Stimulated activated CD4-positive, alpha-beta T cell treated with anti-CD3 and anti-CD28 coated beads, Interleukin-1b, Interleukin-23, amount 100 ng/mL, for 1 hour (primary cell): ENCODE measurements around the gene MICAL2.

Experiments
- DNase-seq, 2 donors: peaks; one replicate each; pipeline ENCODE4 v3.0.0-alpha.2; 2020; ENCODE audit warnings: low read depth in 2 of 2

Gene MICAL2, protein sequence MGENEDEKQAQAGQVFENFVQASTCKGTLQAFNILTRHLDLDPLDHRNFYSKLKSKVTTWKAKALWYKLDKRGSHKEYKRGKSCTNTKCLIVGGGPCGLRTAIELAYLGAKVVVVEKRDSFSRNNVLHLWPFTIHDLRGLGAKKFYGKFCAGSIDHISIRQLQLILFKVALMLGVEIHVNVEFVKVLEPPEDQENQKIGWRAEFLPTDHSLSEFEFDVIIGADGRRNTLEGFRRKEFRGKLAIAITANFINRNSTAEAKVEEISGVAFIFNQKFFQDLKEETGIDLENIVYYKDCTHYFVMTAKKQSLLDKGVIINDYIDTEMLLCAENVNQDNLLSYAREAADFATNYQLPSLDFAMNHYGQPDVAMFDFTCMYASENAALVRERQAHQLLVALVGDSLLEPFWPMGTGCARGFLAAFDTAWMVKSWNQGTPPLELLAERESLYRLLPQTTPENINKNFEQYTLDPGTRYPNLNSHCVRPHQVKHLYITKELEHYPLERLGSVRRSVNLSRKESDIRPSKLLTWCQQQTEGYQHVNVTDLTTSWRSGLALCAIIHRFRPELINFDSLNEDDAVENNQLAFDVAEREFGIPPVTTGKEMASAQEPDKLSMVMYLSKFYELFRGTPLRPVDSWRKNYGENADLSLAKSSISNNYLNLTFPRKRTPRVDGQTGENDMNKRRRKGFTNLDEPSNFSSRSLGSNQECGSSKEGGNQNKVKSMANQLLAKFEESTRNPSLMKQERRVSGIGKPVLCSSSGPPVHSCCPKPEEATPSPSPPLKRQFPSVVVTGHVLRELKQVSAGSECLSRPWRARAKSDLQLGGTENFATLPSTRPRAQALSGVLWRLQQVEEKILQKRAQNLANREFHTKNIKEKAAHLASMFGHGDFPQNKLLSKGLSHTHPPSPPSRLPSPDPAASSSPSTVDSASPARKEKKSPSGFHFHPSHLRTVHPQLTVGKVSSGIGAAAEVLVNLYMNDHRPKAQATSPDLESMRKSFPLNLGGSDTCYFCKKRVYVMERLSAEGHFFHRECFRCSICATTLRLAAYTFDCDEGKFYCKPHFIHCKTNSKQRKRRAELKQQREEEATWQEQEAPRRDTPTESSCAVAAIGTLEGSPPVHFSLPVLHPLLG

DNA sequence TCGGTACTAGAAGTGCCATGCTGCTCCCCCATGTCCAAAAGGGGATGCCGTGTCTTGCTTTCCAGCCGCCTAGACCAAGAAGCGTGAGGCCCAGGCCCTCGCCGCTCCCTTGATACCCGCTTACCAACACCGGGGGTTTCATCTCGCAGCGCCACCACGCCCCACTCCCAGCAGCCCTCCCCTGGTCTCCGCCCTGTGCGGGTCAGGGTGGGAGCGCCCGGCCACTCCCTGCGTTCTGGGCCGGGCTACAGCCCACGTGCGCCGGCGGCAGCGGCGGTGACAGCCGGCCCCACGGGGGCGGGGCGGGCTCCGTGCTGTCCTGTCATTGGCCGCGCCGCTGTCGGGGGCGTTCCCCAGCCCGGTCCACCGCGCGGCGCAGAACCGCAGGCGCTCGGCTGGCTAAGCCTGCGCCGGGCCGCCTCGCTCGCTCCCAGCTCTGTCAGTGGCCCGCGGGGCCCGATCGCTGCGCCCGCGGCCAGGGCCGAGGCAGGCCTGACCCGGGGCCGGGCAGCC is at the start of gene MICAL2:
TSS of gene MICAL2 (plus strand) at position 390 of the 513 bp plus-strand sequence. CDS start 51,566 bp downstream, outside the sequence.
- peak; percentile 49 to 78 for DNase-seq

- no peak for DNase-seq
Observed at GRCh38 chr11:12061851-12062560, 48.4 kb upstream of the MICAL2 start.

GRCh38 chr11:12063251-12063650 is 47.1 kb upstream of the MICAL2 start:
- no peak for DNase-seq

GRCh38 chr11:12064136-12064953 is 46.0 kb upstream of the MICAL2 start:
- DNase-seq = no peak

DNA sequence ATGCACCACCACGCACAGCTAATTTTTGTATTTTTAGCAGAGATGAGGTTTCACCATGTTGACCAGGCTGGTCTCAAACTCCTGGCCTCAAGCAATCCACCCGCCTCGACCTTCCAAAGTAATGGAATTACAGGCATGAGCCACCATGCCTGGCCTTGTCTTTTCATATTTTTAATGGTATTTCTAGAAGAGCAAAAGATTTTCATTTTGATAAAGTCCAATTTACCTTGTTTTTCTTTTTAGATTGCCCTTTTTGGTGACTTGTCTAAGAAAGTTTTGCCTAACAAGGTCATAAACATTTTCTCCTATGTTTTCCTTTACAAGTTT is 45.5 kb upstream of the MICAL2 start:
- DNase-seq = no peak

GRCh38 chr11:12066056-12066798 is 44.2 kb upstream of the MICAL2 start:
- no peak for DNase-seq

DNA sequence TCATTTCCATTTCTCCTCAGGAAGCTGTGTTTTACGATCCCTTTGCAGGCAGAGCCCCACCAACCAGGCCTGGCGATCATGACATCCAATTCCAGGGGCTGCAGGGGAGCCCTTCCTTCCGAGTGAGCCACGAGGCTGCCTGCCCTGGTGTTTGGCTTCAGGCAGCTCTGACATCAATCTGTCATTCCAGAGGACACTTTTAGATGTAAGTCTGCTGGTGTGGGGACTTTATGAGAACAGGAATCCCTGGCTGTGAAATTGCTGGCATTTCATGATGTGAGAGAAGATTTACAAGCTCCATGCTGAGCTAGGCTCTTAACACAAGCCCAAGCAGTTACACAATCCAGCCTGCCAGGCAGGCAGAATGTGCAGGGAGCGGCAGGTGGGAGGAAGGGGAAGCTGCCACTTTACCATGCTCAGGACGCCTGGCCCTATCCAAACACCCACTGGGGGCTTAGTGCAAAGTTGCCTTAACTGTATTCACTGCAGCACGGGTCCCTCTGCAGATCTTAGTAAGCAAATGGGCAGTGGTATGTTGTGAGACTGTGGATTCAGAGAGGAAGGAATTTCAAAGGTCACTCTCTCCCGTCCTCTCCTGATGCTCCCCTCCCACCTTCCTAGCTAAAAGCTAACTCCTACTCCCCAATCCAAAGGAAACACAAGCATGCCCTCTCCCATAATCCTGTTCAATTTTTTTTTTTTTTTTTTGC is 43.4 kb upstream of the MICAL2 start:
- no peak for DNase-seq

GRCh38 chr11:12067796-12068357 is 42.5 kb upstream of the MICAL2 start:
- no peak for DNase-seq

DNA sequence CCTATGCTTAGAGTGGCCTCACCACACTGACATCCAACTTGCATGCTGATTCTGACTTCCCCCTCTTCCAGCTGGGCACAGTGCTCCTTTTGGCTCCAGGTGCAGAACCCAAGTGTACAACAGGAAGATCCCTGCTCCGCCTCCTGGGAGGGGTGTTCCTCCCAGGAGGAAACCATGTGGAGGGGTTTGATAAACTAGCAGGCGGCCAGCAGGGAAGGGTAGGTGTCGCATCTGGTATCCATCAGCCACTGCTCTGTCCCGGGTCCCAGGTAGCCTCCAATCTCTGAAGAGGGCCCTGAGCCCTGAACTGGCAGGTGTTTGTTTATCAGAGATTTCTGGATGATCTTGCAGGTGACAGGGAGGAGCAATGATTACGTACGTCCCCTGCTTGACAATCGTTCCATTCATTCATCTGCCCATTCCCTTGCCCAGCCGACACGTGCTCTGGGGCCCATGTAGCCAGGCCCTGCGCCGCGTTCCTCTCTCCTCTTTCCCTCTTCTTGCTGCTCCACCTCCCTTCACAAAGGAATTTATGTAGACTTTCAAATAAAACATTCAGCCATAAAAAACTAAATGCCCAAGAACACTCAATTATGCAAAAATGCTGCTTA is 41.2 kb upstream of the MICAL2 start:
- DNase-seq = no peak

GRCh38 chr11:12070446-12071267 is 39.7 kb upstream of the MICAL2 start:
- no peak for DNase-seq

DNA sequence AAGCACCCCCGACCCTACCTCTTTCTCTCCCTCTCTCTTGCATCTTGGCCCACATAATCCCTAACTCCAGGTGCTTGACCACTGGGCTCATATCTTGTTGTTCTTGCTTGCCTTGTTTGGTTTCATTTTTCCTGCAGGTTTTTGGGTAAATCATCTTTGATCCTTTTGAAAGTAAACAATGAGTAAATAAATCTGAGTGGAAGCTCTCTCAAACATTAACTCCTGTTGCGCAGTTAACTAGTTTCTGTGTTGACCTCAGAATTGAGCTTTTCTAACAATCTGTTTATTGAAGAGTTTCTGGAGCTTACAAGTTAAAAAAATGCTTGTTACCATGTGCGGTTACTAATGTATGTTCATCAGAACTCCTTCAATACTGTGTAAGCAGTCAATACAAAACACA is 38.8 kb upstream of the MICAL2 start:
- DNase-seq = no peak

- DNase-seq = no peak
Observed at GRCh38 chr11:12073436-12073835, 37.0 kb upstream of the MICAL2 start.

GRCh38 chr11:12073886-12074285 is 36.5 kb upstream of the MICAL2 start:
- no peak for DNase-seq

- DNase-seq = no peak
Observed at GRCh38 chr11:12074529-12075195, 35.7 kb upstream of the MICAL2 start.

GRCh38 chr11:12075291-12075690 is 35.1 kb upstream of the MICAL2 start:
- no peak for DNase-seq

GRCh38 chr11:12075822-12076821 is 34.3 kb upstream of the MICAL2 start:
- DNase-seq = no peak
